HL-60 (cell line): ENCODE results near the gene ENG.

Experiments
- DNase-seq, 2 experiments: peaks; one replicate each; pipeline ENCODE4 v3.0.0-alpha.2; 2010 to 2020; ENCODE audit warnings: low read depth in 1 of 2, low spot score in 1 of 2
- H3K27ac ChIP-seq: fragments of 250-450 bp; sonication (Bioruptor Pico); replicated peaks from 2 replicates; pipeline ENCODE4 v1.5.1; 2020; ENCODE audit warnings: mild to moderate bottlenecking, moderate library complexity
- H3K27me3 ChIP-seq: fragments of 250-450 bp; sonication (Bioruptor Pico); 2 replicates; pipeline ENCODE4 v1.5.1; 2021; ENCODE audit warnings: mild to moderate bottlenecking, moderate library complexity; ENCODE audit not compliant: insufficient read depth, poor library complexity, severe bottlenecking
- H3K4me3 ChIP-seq: replicated peaks from 2 replicates; pipeline ENCODE4 v1.5.1; 2011; ENCODE audit warnings: mild to moderate bottlenecking, control low read depth, low read length; ENCODE audit not compliant: insufficient read depth
- GABPA ChIP-seq: IDR thresholded peaks from 2 replicates; pipeline ENCODE4 v1.6.1; 2012; ENCODE audit warnings: low read depth
- POLR2AphosphoS5 ChIP-seq: IDR thresholded peaks from 2 replicates; pipeline ENCODE4 v1.6.1; 2012; ENCODE audit warnings: low read depth
- SPI1 ChIP-seq: IDR thresholded peaks from 2 replicates; pipeline ENCODE4 v1.6.1; 2012; ENCODE audit warnings: low read depth, mild to moderate bottlenecking, borderline replicate concordance
- TF ChIP-seq, protein P1 (sequence below): IDR thresholded peaks from 2 replicates; pipeline ENCODE4 v1.6.1; 2012; ENCODE audit warnings: low read depth; ENCODE audit not compliant: insufficient replicate concordance
- TF ChIP-seq, protein P2 (sequence below): IDR thresholded peaks from one replicate; pipeline ENCODE4 v1.5.1; 2011; ENCODE audit warnings: low read length, control low read depth, inconsistent platforms; ENCODE audit not compliant: insufficient read depth

The ENG gene

DNA sequence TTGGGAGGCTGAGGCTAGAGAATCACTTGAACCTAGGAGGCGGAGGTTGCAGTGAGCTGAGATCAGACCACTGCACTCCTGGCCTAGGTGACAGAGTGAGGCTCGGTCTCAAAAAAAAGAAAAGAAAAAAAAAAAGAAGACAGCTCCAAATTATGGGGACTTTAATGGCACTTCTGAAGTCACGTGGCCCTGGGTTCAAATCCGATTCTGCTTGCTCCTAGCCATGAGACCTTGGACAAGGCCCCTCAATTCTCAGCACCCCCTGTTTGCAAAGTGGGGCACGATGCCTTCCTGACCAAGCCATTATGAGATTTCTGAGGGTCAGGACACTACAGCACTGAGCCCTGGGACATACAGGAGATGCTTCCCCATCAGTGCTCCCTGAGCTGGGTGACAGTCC lies 1.1 kb upstream of the ENG start:
- TF ChIP-seq POLR2AphosphoS5: no peak
- TF ChIP-seq SPI1: no peak
- TF ChIP-seq GABPA: no peak
- TF ChIP-seq, protein P1, sequence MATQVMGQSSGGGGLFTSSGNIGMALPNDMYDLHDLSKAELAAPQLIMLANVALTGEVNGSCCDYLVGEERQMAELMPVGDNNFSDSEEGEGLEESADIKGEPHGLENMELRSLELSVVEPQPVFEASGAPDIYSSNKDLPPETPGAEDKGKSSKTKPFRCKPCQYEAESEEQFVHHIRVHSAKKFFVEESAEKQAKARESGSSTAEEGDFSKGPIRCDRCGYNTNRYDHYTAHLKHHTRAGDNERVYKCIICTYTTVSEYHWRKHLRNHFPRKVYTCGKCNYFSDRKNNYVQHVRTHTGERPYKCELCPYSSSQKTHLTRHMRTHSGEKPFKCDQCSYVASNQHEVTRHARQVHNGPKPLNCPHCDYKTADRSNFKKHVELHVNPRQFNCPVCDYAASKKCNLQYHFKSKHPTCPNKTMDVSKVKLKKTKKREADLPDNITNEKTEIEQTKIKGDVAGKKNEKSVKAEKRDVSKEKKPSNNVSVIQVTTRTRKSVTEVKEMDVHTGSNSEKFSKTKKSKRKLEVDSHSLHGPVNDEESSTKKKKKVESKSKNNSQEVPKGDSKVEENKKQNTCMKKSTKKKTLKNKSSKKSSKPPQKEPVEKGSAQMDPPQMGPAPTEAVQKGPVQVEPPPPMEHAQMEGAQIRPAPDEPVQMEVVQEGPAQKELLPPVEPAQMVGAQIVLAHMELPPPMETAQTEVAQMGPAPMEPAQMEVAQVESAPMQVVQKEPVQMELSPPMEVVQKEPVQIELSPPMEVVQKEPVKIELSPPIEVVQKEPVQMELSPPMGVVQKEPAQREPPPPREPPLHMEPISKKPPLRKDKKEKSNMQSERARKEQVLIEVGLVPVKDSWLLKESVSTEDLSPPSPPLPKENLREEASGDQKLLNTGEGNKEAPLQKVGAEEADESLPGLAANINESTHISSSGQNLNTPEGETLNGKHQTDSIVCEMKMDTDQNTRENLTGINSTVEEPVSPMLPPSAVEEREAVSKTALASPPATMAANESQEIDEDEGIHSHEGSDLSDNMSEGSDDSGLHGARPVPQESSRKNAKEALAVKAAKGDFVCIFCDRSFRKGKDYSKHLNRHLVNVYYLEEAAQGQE: no peak
- TF ChIP-seq, protein P2, sequence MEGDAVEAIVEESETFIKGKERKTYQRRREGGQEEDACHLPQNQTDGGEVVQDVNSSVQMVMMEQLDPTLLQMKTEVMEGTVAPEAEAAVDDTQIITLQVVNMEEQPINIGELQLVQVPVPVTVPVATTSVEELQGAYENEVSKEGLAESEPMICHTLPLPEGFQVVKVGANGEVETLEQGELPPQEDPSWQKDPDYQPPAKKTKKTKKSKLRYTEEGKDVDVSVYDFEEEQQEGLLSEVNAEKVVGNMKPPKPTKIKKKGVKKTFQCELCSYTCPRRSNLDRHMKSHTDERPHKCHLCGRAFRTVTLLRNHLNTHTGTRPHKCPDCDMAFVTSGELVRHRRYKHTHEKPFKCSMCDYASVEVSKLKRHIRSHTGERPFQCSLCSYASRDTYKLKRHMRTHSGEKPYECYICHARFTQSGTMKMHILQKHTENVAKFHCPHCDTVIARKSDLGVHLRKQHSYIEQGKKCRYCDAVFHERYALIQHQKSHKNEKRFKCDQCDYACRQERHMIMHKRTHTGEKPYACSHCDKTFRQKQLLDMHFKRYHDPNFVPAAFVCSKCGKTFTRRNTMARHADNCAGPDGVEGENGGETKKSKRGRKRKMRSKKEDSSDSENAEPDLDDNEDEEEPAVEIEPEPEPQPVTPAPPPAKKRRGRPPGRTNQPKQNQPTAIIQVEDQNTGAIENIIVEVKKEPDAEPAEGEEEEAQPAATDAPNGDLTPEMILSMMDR: no peak
- no peak overlapping the region for H3K27ac ChIP-seq
- H3K27me3 ChIP-seq: no peaks in the 10 kb centered on the region
- H3K4me3 ChIP-seq: no peak overlapping the region
- no peak for DNase-seq

DNA sequence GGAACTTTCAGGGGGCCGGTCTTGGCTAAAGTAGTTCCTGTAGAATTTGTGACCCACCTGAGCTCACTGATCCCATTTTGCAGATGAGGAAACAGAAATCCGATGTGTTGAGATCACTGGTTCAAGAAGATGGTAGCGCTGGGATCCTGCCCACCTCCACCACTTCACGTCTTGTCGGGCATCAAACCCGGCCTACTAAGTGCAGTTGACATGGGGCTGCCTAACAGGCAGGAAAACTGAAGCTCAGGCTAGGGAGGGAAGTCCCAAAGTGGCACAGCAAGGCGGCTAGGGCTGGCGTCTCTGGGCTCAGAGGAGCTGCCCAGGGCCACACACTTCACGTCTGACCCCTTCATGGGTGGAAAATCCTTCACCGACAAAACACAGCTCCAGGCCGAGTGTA lies 502 bp upstream of the ENG start:
- peak overlapping the region; percentile 4; the same call in 1 of the 2 replicates for H3K27ac ChIP-seq
- peak overlapping the region; percentile 83 for H3K4me3 ChIP-seq
- no peaks in the 10 kb centered on the region for H3K27me3 ChIP-seq
- DNase-seq: no peak
- TF ChIP-seq, protein P1: no peak
- no peak for TF ChIP-seq POLR2AphosphoS5
- TF ChIP-seq, protein P2: no peak
- TF ChIP-seq SPI1: no peak

DNA sequence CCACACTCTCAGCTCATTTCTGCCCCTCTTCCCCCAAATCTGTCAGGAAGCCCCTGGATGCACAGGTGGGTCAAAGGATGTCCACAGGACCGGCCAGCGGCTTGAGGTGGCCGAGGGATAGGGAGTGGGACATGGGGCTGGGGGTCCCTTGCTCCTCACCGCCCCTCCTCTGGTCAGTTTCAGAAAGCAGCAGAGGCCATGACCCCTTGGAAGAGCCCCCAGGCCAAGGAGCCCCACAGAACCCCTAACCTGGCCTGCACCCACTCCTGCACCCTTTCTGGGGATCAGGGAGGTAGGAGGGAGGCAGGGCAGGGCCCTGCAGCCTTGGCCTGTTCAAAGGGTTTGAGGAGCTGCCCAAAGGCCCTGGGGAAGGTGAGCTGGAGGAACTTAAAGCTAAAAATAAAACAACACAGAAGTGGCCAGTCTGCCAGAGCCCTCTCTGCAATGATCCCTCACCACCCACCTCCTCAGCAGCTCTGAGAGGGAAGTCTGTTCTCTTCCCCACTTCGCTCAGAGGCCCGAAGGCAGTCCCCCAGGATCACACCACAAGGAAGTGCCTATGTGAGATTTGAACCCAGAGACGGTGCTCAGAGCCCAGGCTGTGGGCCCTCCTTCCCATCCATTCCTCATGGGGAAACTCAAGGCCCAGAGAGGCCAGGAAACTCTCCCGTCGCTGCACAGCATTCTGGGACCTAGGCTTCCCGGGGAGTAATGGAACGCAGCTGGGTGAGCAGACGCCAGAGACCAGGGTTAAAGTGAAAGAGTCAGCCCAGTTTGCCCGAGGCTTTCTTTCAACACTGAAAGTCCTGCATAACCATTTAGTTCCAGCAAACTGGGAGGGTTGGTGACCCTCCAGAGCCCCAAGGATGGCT lies 910 bp downstream of the ENG start:
- peak; percentile 38 to 49 for DNase-seq
- TF ChIP-seq POLR2AphosphoS5 (no peak), SPI1 (peak; percentile 36; the same call in 1 of the 2 replicates)
- Histone ChIP-seq H3K27ac (peak overlapping the region; percentile 71), H3K27me3 (no peaks in the 10 kb centered on the region), H3K4me3 (peak overlapping the region; percentile 83)

DNA sequence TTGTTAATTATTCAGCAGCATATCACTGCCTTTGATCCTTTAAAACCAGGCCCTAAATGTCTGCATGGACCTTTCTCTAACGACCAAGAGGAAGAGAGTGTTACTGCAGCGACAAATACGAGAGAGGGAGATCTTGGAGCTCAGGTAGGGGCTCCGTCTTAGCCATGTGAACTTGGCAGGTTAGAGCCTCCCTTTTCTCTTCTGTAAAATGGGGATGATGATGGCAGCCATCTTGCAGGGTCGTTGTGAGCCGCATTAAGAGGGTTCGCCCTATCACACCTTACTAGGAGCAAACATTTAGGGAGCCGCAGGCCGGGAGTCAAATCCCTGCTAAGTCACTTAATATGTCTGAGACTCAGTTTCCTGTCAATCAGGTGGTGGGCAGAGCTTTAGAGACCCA lies 1.6 kb downstream of the ENG start:
- peak overlapping the region; percentile 83 for H3K4me3 ChIP-seq
- TF ChIP-seq, protein P2: no peak
- TF ChIP-seq, protein P1: no peak
- TF ChIP-seq POLR2AphosphoS5: no peak
- TF ChIP-seq SPI1: no peak
- DNase-seq: no peak
- H3K27ac ChIP-seq: no peak overlapping the region; the same call in 1 of the 2 replicates
- no peaks in the 10 kb centered on the region for H3K27me3 ChIP-seq
